ENCODE measurements around the gene AFAP1L1. TPM values are rescaled to one million over a fixed set of nuclear protein-coding genes. Genes with fewer than 3 reads are reported as not detected.

AFAP1L1 gene
- total and polyA plus RNA-seq, 2 donors (not counting 3 experiments of a cell fraction or from before 2014, with no cell fraction given), result 7.9 to 73.2 TPM

DNA sequence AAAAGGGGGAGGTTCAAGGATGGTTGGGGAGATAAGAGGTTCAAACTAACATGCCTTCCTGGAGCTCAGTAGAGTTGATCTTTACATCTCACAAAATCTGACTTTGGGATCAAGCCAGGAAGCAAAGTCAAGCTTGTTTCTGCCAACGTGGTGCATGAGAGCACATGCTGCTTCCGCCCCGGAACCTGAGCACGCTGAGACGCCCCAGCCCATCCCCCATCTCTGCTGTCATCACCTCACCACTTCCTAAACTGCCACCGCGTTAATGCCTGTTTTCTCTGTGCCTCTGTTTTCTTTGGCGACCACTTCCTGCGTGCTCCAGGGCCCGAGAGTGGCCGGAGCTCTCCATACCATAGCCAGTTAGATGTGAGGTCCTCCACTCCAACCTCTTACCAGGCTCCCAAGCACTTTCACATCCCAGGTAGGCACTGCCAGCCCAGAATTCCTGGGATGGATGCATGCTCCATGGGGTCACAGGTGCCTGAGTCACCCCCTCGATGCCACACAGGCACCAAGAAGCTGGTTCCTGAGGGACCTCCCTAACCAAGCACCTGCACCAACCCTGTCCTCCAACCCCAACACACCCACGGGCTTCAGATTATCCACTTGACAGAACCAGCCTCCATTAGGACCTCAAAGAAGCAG, 31.2 kb upstream of the AFAP1L1 start:
- no peak overlapping the region for H3K4me3 ChIP-seq (replicated peaks in 1 of 3; ENCODE audit: insufficient read depth in 1 of 3, low read depth in 1 of 3, low read length in 3 of 3)
- no peak overlapping the region for H3K4me2 ChIP-seq (ENCODE audit: insufficient read depth, low read length)
- TF ChIP-seq GATA2 (IDR thresholded peaks at IDR 0.05; ENCODE audit: insufficient read depth, insufficient read length, low read depth, low read length), result no peak
- no peak for TF ChIP-seq EZH2 (IDR thresholded peaks at IDR 0.05; ENCODE audit: borderline replicate concordance, low read depth, low read length, severe bottlenecking)
- TF ChIP-seq POLR2AphosphoS5 (IDR thresholded peaks at IDR 0.05; ENCODE audit: insufficient read depth, low read depth, low read length), result no peak
- TF ChIP-seq MYC (IDR thresholded peaks at IDR 0.05; ENCODE audit: low read depth, low read length), result no peak
- TF ChIP-seq FOS (IDR thresholded peaks at IDR 0.05; ENCODE audit: borderline replicate concordance, insufficient read depth, low read length), result no peak
- TF ChIP-seq MAX (IDR thresholded peaks at IDR 0.05; ENCODE audit: insufficient read depth, insufficient read length), result no peak
- TF ChIP-seq JUN (IDR thresholded peaks at IDR 0.05; ENCODE audit: borderline replicate concordance, insufficient read depth, insufficient read length, low read depth), result no peak
- TF ChIP-seq POLR2A (IDR thresholded peaks at IDR 0.05; ENCODE audit: low read depth, low read length), result no peak
- TF ChIP-seq, protein P1, sequence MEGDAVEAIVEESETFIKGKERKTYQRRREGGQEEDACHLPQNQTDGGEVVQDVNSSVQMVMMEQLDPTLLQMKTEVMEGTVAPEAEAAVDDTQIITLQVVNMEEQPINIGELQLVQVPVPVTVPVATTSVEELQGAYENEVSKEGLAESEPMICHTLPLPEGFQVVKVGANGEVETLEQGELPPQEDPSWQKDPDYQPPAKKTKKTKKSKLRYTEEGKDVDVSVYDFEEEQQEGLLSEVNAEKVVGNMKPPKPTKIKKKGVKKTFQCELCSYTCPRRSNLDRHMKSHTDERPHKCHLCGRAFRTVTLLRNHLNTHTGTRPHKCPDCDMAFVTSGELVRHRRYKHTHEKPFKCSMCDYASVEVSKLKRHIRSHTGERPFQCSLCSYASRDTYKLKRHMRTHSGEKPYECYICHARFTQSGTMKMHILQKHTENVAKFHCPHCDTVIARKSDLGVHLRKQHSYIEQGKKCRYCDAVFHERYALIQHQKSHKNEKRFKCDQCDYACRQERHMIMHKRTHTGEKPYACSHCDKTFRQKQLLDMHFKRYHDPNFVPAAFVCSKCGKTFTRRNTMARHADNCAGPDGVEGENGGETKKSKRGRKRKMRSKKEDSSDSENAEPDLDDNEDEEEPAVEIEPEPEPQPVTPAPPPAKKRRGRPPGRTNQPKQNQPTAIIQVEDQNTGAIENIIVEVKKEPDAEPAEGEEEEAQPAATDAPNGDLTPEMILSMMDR (IDR thresholded peaks at IDR 0.05; ENCODE audit: extremely low read depth in 1 of 2, insufficient read depth in 1 of 2, low read depth in 1 of 2, low read length in 2 of 2), result no peak
- H3K4me1 ChIP-seq (ENCODE audit: control insufficient read depth, extremely low read depth, insufficient read depth, low read length), result peaks cover 9% of the 10 kb centered on the region
- ChIA-PET CTCF (interaction anchor here (1.0 to 2.0 kb wide), 3 partner anchors 9 to 110 kb away, joined by 3 to 11 read pairs (median 5); partner anchors contain the start of gene ABLIM3), POLR2A (no interaction called here)
- no peak overlapping the region for H2AFZ ChIP-seq (ENCODE audit: low read depth, low read length)
- FAIRE-seq (no peak), DNase-seq (ENCODE audit: low read depth, low spot score) (no peak)
- no peaks in the 10 kb centered on the region for H3K27me3 ChIP-seq (ENCODE audit: control insufficient read depth in 2 of 2, insufficient read depth in 2 of 2, low read length in 2 of 2)
- no peaks in the 10 kb centered on the region for H4K20me1 ChIP-seq (replicated peaks; ENCODE audit: control insufficient read depth, extremely low read depth, insufficient read depth, low read length)
- no peaks in the 10 kb centered on the region for H3K9me1 ChIP-seq (replicated peaks; ENCODE audit: control insufficient read depth, extremely low read depth, insufficient read depth, low read length)
- H3K9ac ChIP-seq (replicated peaks; ENCODE audit: extremely low read depth, insufficient read depth, low read length), result no peak overlapping the region
- no peaks in the 10 kb centered on the region for H3K9me3 ChIP-seq (replicated peaks; ENCODE audit: control insufficient read depth, insufficient read depth, low read length)
- intact Hi-C loops (cut with micrococcal nuclease), result no loop called here
- no TSS peak for BruUV-seq (replicated peaks)
- no peak overlapping the region for H3K27ac ChIP-seq (ENCODE audit: insufficient read depth, low read depth, low read length)
- peaks cover 0 to 2% of the 10 kb centered on the region in 2 experiments for H3K36me3 ChIP-seq (ENCODE audit: control insufficient read depth in 2 of 2, extremely low read depth in 1 of 2, insufficient read depth in 2 of 2, low read length in 2 of 2)
- dilution Hi-C loops (cut with MboI; ENCODE audit: extremely low pct_ligation_motif_present, low sequenced_read_pairs), result no loop called here
- H3K79me2 ChIP-seq (ENCODE audit: control insufficient read depth, insufficient read depth, low read length), result no peaks in the 10 kb centered on the region
